ENCODE data around the gene SDF2L1.
"Not testable (repeated sequence)": the region's sequence is repeated elsewhere in the genome, so short reads cannot be mapped to it uniquely, and the experiment has no call there.

Gene SDF2L1

GRCh38 chr22:21636629-21637218 lies 5.4 kb upstream of the SDF2L1 start:
- DNase-seq (ENCODE audit: low spot score), result no peak

- DNase-seq (ENCODE audit: low spot score), result not testable (repeated sequence)
Observed at GRCh38 chr22:21637450-21637849, 4.7 kb upstream of the SDF2L1 start.

- DNase-seq (ENCODE audit: low spot score), result no peak
Observed at GRCh38 chr22:21639359-21639758, 2.7 kb upstream of the SDF2L1 start.

- DNase-seq (ENCODE audit: low spot score), result no peak
Observed at GRCh38 chr22:21640810-21641209, 1.3 kb upstream of the SDF2L1 start.

GRCh38 chr22:21641417-21641788 lies 699 bp upstream of the SDF2L1 start:
- peak; percentile 53 for DNase-seq (ENCODE audit: low spot score)

GRCh38 chr22:21642584-21643448 lies 714 bp downstream of the SDF2L1 start:
- peak; percentile 73 for DNase-seq (ENCODE audit: low spot score)

- no peak for DNase-seq (ENCODE audit: low spot score)
Observed at GRCh38 chr22:21643533-21644357, 1.6 kb downstream of the SDF2L1 start.

GRCh38 chr22:21645513-21645912 lies 3.4 kb downstream of the SDF2L1 start:
- not testable (repeated sequence) for DNase-seq (ENCODE audit: low spot score)

- peak; percentile 82 for DNase-seq (ENCODE audit: low spot score)
Observed at GRCh38 chr22:21646608-21647590, 4.8 kb downstream of the SDF2L1 start.

GRCh38 chr22:21650280-21650679 lies 8.2 kb downstream of the SDF2L1 start:
- no peak for DNase-seq (ENCODE audit: low spot score)

- DNase-seq (ENCODE audit: low spot score), result no peak
Observed at GRCh38 chr22:21650823-21651520, 8.9 kb downstream of the SDF2L1 start.

- DNase-seq (ENCODE audit: low spot score), result no peak
Observed at GRCh38 chr22:21651521-21652009, 9.5 kb downstream of the SDF2L1 start.

- DNase-seq (ENCODE audit: low spot score), result peak; percentile 70
Observed at GRCh38 chr22:21652010-21652546, 10.0 kb downstream of the SDF2L1 start.

GRCh38 chr22:21652547-21653545 lies 10.7 kb downstream of the SDF2L1 start:
- DNase-seq (ENCODE audit: low spot score), result no peak

- no peak for DNase-seq (ENCODE audit: low spot score)
Observed at GRCh38 chr22:21657020-21657359, 14.9 kb downstream of the SDF2L1 start.

- peak; percentile 78 for DNase-seq (ENCODE audit: low spot score)
Observed at GRCh38 chr22:21657360-21658032, 15.4 kb downstream of the SDF2L1 start.

GRCh38 chr22:21659864-21660525 lies 17.9 kb downstream of the SDF2L1 start:
- DNase-seq (ENCODE audit: low spot score), result no peak

GRCh38 chr22:21660904-21661303 lies 18.8 kb downstream of the SDF2L1 start:
- no peak for DNase-seq (ENCODE audit: low spot score)
